GM12875 (cell line): ENCODE results near the gene MKNK2.
A peak's percentile ranks its signal among the peaks of the same experiment; 100 is the strongest.

Experiments
- H3K4me3 ChIP-seq: one replicate; pipeline ENCODE4 v1.5.1; 2011; ENCODE audit warnings: low read depth, low read length, control low read depth
- CTCF ChIP-seq: IDR thresholded peaks from 2 replicates; pipeline ENCODE4 v1.5.1; 2011; ENCODE audit warnings: low read depth, mild to moderate bottlenecking, control low read depth, inconsistent platforms, low read length, moderate library complexity, borderline replicate concordance; ENCODE audit not compliant: insufficient read depth

The MKNK2 gene

GRCh38 chr19:2055931-2056836 lies 5.1 kb upstream of the MKNK2 start:
- H3K4me3 ChIP-seq: peak overlapping the region; percentile 40

GRCh38 chr19:2054763-2055162 lies 3.7 kb upstream of the MKNK2 start:
- TF ChIP-seq CTCF: no peak
- H3K4me3 ChIP-seq: no peak overlapping the region

More at GRCh38 chr19:2055931-2056836, 5.1 kb upstream of the MKNK2 start:
- TF ChIP-seq CTCF: 0 out of 2 replicates have a peak, but pooled peaks have one; percentile 13

GRCh38 chr19:2053601-2054389 lies 2.8 kb upstream of the MKNK2 start:
- no peak overlapping the region for H3K4me3 ChIP-seq
- TF ChIP-seq CTCF: no peak

- TF ChIP-seq CTCF: no peak
- H3K4me3 ChIP-seq: no peak overlapping the region
These were observed 995 bp upstream of the MKNK2 start for GRCh38 chr19:2051773-2052704.

GRCh38 chr19:2050349-2050990 lies 574 bp downstream of the MKNK2 start:
- H3K4me3 ChIP-seq: peak overlapping the region; percentile 96
- no peak for TF ChIP-seq CTCF

GRCh38 chr19:2049741-2050348 lies 1.2 kb downstream of the MKNK2 start:
- TF ChIP-seq CTCF: no peak
- peak overlapping the region; percentile 96 for H3K4me3 ChIP-seq
